Heart left ventricle (tissue), 13 donors: ENCODE data around the gene PSMD4.

Experiments
- CTCF ChIP-seq, 12 donors: fragments of 200-600 bp; sonication (generic) in 4 of 12; IDR thresholded peaks; one replicate each; pipeline versions ENCODE4 v1.5.0 to v1.8.0; 2018 to 2022; ENCODE audit warnings: antibody characterized with exemption in 12 of 12, mild to moderate bottlenecking in 5 of 12
- POLR2A ChIP-seq, 2 donors: fragments of 450-650 bp; IDR thresholded peaks; one replicate each; pipeline ENCODE4 v1.6.1; 2017; ENCODE audit warnings: antibody characterized with exemption in 2 of 2, mild to moderate bottlenecking in 2 of 2, moderate library complexity in 2 of 2
- donor health status: ischemic (EF 13 %, LVEDD 7.1; RV severe dilation, severe dysfunction).
- donor health status: DM: no; HTN: yes; CAD: no.
- donor health status: DM: no; HTN: no; CAD: no.
- donor health status: ischemic (EF 25% LVEDD 6.9; RV normal size, moderate dysfunction).
- donor health status: ischemic (EF 25% LVEDD 5.7; RV mildly dilated, moderate dysfunction).
- donor health status: ischemic (EF 35%, LVEDD 5.7; RV mildly dilated, moderate dysfunction).
- donor health status: nonischemic (EF 11% LVEDD 7.7; RV severe dilation, severe dysfunction).
- donor health status: DM: yes; HTN: yes; CAD: no.
- donor health status: PGD.
- donor health status: ischemic (EF 29% LVEDD 5.4; RV normal size, mild dysfunction).
- donor health status: nonischemic (EF 23%, LVEDD 6.1; RV moderate dilation, normal function).

- TF ChIP-seq CTCF (IDR thresholded peaks at IDR 0.05) (no peak), POLR2A (IDR thresholded peaks at IDR 0.05) (no peak)
These were observed 37.9 kb downstream of the PSMD4 start for GRCh38 chr1:151292207-151293030.
